NCI-H82 treated with DMSO at 0.1 percent for 48 hours (cell line): ENCODE data around the gene POLE.
A peak's percentile ranks its signal among the peaks of the same experiment; 100 is the strongest.

Experiments
- DNase-seq: peaks from one replicate; lab custom pipeline; 2025; ENCODE audit not compliant: unreplicated experiment; lab: John Stamatoyannopoulos, UW

POLE gene

GRCh38 chr12:132658149-132658894, 28.8 kb downstream of the POLE start:
- no peak for DNase-seq

- no peak for DNase-seq
Measured at GRCh38 chr12:132657004-132657727, 30.0 kb downstream of the POLE start.

GRCh38 chr12:132653567-132654290, 33.4 kb downstream of the POLE start:
- DNase-seq = no peak

GRCh38 chr12:132651444-132652100, 35.6 kb downstream of the POLE start:
- peak; percentile 94 for DNase-seq

- DNase-seq = no peak
Measured at GRCh38 chr12:132649226-132649945, 37.8 kb downstream of the POLE start.

- no peak for DNase-seq
Measured at GRCh38 chr12:132648616-132649225, 38.4 kb downstream of the POLE start.

GRCh38 chr12:132647858-132648257, 39.3 kb downstream of the POLE start:
- DNase-seq = no peak

GRCh38 chr12:132646850-132647249, 40.3 kb downstream of the POLE start:
- DNase-seq = no peak

- DNase-seq = no peak
Measured at GRCh38 chr12:132642846-132643835, 44.0 kb downstream of the POLE start.

- no peak for DNase-seq
Measured at GRCh38 chr12:132641811-132642650, 45.1 kb downstream of the POLE start.

GRCh38 chr12:132640936-132641335, 46.2 kb downstream of the POLE start:
- no peak for DNase-seq

- no peak for DNase-seq
Measured at GRCh38 chr12:132639956-132640520, 47.1 kb downstream of the POLE start.

GRCh38 chr12:132638541-132639408, 48.4 kb downstream of the POLE start:
- DNase-seq = no peak

- DNase-seq = no peak
Measured at GRCh38 chr12:132637811-132638210, 49.3 kb downstream of the POLE start.

- DNase-seq = no peak
Measured at GRCh38 chr12:132635076-132635955, 51.8 kb downstream of the POLE start.
